Measurements from ENCODE around the gene UQCC3. TPM values are rescaled to one million over a fixed set of nuclear protein-coding genes. Genes with fewer than 3 reads are reported as not detected.
A peak's percentile ranks its signal among the peaks of the same experiment; 100 is the strongest.

The UQCC3 gene
- total and polyA plus RNA-seq, 9 donors: 1.6 to 13.7 (median 8.9) TPM

DNA sequence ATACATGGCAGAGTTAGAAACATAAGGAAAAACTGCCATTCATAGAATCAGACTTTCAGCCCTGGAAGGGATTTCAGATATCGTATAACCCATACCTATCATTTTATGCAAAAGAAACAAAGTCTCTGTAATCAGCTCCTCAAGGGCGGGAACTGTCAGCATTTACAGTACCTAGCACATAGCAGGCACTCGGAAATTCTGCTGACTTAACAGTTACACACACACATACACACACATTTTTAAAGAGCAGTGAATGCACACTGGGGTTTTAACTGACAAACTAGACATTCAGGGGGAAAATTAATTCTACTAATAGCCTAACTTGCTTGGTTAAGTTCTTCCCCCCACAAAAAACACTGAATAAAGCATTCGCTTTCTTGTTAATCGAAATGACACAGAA, 44.7 kb downstream of the UQCC3 start:
- intact Hi-C loops (cut with DNase I): no loop called here
- Histone ChIP-seq H3K36me3 (no peaks in the 10 kb centered on the region), H3K4me1 (ENCODE audit: insufficient read depth) (no peaks in the 10 kb centered on the region), H3K27me3 (no peaks in the 10 kb centered on the region), H3K9me3 (no peaks in the 10 kb centered on the region), H3K4me3 (no peak overlapping the region), H3K27ac (no peak overlapping the region)
- WGBS, 3 donors: 83 to 86% (median 84%) methylated on average over 5 of the region's 5 CpGs
- TF ChIP-seq EP300 (IDR thresholded peaks at IDR 0.05) (no peak), POLR2A (IDR thresholded peaks at IDR 0.05) (no peak)
- TF ChIP-seq, protein P1, sequence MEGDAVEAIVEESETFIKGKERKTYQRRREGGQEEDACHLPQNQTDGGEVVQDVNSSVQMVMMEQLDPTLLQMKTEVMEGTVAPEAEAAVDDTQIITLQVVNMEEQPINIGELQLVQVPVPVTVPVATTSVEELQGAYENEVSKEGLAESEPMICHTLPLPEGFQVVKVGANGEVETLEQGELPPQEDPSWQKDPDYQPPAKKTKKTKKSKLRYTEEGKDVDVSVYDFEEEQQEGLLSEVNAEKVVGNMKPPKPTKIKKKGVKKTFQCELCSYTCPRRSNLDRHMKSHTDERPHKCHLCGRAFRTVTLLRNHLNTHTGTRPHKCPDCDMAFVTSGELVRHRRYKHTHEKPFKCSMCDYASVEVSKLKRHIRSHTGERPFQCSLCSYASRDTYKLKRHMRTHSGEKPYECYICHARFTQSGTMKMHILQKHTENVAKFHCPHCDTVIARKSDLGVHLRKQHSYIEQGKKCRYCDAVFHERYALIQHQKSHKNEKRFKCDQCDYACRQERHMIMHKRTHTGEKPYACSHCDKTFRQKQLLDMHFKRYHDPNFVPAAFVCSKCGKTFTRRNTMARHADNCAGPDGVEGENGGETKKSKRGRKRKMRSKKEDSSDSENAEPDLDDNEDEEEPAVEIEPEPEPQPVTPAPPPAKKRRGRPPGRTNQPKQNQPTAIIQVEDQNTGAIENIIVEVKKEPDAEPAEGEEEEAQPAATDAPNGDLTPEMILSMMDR (IDR thresholded peaks at IDR 0.05): no peak
- no peak for DNase-seq

DNA sequence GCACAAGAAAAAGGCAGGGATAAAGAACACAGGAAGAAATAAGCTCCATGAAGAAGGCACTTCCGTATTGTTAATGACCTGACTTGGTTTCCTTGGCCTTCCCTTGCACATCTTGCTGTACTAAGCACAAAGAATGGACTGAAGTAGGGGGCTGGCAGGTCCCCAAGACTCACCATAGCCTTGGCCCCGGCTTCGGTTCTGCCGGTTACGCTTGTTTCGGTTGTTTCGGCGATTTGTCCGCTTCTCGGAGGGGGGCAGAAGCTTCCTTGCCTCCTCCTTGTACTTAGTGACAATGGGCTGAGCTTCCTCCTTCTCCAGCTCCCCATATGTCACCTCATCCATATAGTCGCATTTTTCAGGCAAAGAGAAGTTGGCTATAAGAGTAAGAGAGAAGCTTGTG, 45.3 kb downstream of the UQCC3 start:
- Histone ChIP-seq H3K4me3 (no peak overlapping the region), H3K9me3 (no peaks in the 10 kb centered on the region), H3K36me3 (no peaks in the 10 kb centered on the region), H3K27ac (no peak overlapping the region), H3K27me3 (no peaks in the 10 kb centered on the region), H3K4me1 (ENCODE audit: insufficient read depth) (no peaks in the 10 kb centered on the region)
- 85 to 89% (median 86%) methylated on average over 11 of the region's 11 CpGs for WGBS, 3 donors
- TF ChIP-seq POLR2A (IDR thresholded peaks at IDR 0.05) (no peak), EP300 (IDR thresholded peaks at IDR 0.05) (no peak)
- TF ChIP-seq, protein P1 (IDR thresholded peaks at IDR 0.05): no peak
- DNase-seq: peak in 2 of 5 donors; percentile 15 to 30
- intact Hi-C loops (cut with DNase I): no loop called here

DNA sequence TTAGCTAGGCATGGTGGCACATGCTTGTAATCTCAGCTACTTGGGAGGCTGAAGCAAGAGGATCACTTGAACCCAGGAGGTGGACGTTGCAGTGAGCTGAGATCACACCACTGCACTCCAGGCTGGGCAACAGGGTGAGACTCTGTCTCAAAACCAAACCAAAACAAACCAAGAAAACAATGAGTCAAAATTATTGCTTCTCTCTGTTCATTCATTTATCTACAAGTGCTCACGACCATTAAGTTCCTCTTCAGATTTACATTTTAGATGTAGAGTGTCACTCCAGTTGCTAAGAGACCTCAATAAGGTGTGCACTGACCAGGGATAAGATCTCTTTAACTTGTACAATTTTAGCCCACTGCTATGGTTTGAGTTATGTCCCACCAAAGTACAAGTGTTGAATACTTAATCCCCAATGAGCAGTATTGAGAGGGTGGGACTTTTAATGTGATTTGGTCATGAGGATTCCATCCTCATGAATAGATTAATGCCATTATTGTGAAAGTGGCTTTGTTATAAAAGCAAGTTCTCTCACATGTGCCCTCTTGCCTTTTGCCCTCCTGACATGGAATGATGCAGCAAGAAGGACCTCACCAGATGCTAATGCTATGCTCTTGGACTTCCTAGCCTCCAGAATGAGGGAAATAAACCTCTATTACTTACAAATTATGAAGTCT, 48.0 kb downstream of the UQCC3 start:
- WGBS, 3 donors: 70 to 73% (median 73%) methylated on average over 2 of the region's 2 CpGs
- H3K9me3 ChIP-seq: no peaks in the 10 kb centered on the region
- H3K27me3 ChIP-seq: no peaks in the 10 kb centered on the region
- no peaks in the 10 kb centered on the region for H3K36me3 ChIP-seq
- DNase-seq: no peak
- no peak overlapping the region for H3K4me3 ChIP-seq
- H3K27ac ChIP-seq: no peak overlapping the region
- intact Hi-C loops (cut with DNase I): no loop called here
- TF ChIP-seq POLR2A (IDR thresholded peaks at IDR 0.05): no peak
- TF ChIP-seq, protein P1 (IDR thresholded peaks at IDR 0.05): no peak
- TF ChIP-seq EP300 (IDR thresholded peaks at IDR 0.05): no peak
- H3K4me1 ChIP-seq (ENCODE audit: insufficient read depth): no peaks in the 10 kb centered on the region

DNA sequence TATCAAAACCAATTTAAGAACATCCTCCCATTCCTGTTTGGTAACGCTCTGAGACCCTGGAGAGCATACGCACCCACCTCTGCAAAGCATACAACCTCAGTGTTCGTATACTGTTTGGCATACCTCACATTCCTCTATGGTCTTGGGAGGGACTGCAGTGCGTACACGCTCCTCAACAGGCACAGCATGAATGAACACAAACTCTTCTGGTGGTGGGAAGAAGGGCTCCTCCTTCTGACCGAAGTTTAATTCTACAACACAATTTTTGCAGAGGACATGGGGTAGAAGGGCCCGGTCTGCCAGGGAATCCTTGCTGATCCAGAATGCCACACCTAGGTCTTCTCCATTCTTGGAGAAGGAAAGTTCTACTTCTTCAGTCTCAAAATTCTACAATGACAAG, 50.5 kb downstream of the UQCC3 start:
- TF ChIP-seq, protein P1 (IDR thresholded peaks at IDR 0.05): no peak
- TF ChIP-seq EP300 (IDR thresholded peaks at IDR 0.05): no peak
- no peak for TF ChIP-seq POLR2A (IDR thresholded peaks at IDR 0.05)
- intact Hi-C loops (cut with DNase I): no loop called here
- no peak overlapping the region for H3K4me3 ChIP-seq
- WGBS, 3 donors: 51 to 55% (median 54%) methylated on average over 7 of the region's 7 CpGs
- H3K4me1 ChIP-seq (ENCODE audit: insufficient read depth): no peaks in the 10 kb centered on the region
- no peak overlapping the region for H3K27ac ChIP-seq
- H3K36me3 ChIP-seq: no peaks in the 10 kb centered on the region
- no peak for DNase-seq
- H3K9me3 ChIP-seq: no peaks in the 10 kb centered on the region
- H3K27me3 ChIP-seq: no peaks in the 10 kb centered on the region

Small RNA genes within 50 kb of the gene (small RNA-seq; reads per million reads assigned to genes)
- gene SNORA57: not detected

Other genes with a start within 250 kb of the UQCC3 start
- gene AHNAK, start 124.9 kb upstream of the UQCC3 start, total RNA-seq: 100 to 1,000 TPM; 353 to 699 (median 607) TPM
- 100 to 1,000 TPM; 114 to 376 TPM for gene AHNAK, start 124.9 kb upstream of the UQCC3 start, polyA plus RNA-seq
- 1,000 to 10,000 TPM; 2,147 to 3,018 (median 2,446) TPM for gene EEF1G, start 97.8 kb upstream of the UQCC3 start, total RNA-seq
- gene EEF1G, start 97.8 kb upstream of the UQCC3 start, polyA plus RNA-seq: 1,000 to 10,000 TPM; 2,476 to 3,023 TPM
- 10 to 100 TPM in 5 of 7 donors, 1 to 10 TPM in 2; 6.9 to 27.3 (median 21.1) TPM for gene TUT1, start 80.2 kb upstream of the UQCC3 start, total RNA-seq
- 10 to 100 TPM in 1 of 2 donors, 1 to 10 TPM in 1; 5.9 to 18.3 TPM for gene TUT1, start 80.2 kb upstream of the UQCC3 start, polyA plus RNA-seq
- gene MTA2, start 69.8 kb upstream of the UQCC3 start, total RNA-seq: 100 to 1,000 TPM in 3 of 7 donors, 10 to 100 TPM in 4; 41.5 to 130 (median 89.8) TPM
- gene MTA2, start 69.8 kb upstream of the UQCC3 start, polyA plus RNA-seq: 10 to 100 TPM; 54.2 to 90.4 TPM
- gene EML3, start 58.9 kb upstream of the UQCC3 start, total RNA-seq: 100 to 1,000 TPM in 3 of 7 donors, 10 to 100 TPM in 4; 38.1 to 138 (median 96.0) TPM
- 10 to 100 TPM; 29.9 to 59.1 TPM for gene EML3, start 58.9 kb upstream of the UQCC3 start, polyA plus RNA-seq
- 10 to 100 TPM in 4 of 7 donors, 1 to 10 TPM in 3; 9.2 to 22.4 (median 10.8) TPM for gene ROM1, start 58.4 kb upstream of the UQCC3 start, total RNA-seq
- gene ROM1, start 58.4 kb upstream of the UQCC3 start, polyA plus RNA-seq: 10 to 100 TPM; 10.4 to 15.9 TPM
- gene B3GAT3, start 49.7 kb upstream of the UQCC3 start, total RNA-seq: 10 to 100 TPM; 16.6 to 56.6 (median 33.9) TPM
- gene B3GAT3, start 49.7 kb upstream of the UQCC3 start, polyA plus RNA-seq: 10 to 100 TPM in 1 of 2 donors, 1 to 10 TPM in 1; 1.3 to 29.2 TPM
- gene GANAB, start 25.1 kb upstream of the UQCC3 start, total RNA-seq: 100 to 1,000 TPM in 5 of 7 donors, 10 to 100 TPM in 2; 91.4 to 278 (median 228) TPM
- 100 to 1,000 TPM; 157 to 280 TPM for gene GANAB, start 25.1 kb upstream of the UQCC3 start, polyA plus RNA-seq
- 10 to 100 TPM; 16.0 to 26.4 (median 21.8) TPM for gene INTS5, start 18.4 kb upstream of the UQCC3 start, total RNA-seq
- 10 to 100 TPM in 1 of 2 donors, 1 to 10 TPM in 1; 4.6 to 12.3 TPM for gene INTS5, start 18.4 kb upstream of the UQCC3 start, polyA plus RNA-seq
- 10 to 100 TPM; 24.2 to 62.3 (median 35.1) TPM for gene C11orf98, start 6.5 kb upstream of the UQCC3 start, total RNA-seq
- gene C11orf98, start 6.5 kb upstream of the UQCC3 start, polyA plus RNA-seq: 10 to 100 TPM; 50.8 to 55.5 TPM
- gene CSKMT, start 6.4 kb upstream of the UQCC3 start, total RNA-seq: 10 to 100 TPM; 14.2 to 31.5 (median 21.7) TPM
- 10 to 100 TPM in 1 of 2 donors, 1 to 10 TPM in 1; 3.6 to 16.9 TPM for gene CSKMT, start 6.4 kb upstream of the UQCC3 start, polyA plus RNA-seq
- gene LBHD1, start 594 bp downstream of the UQCC3 start, total RNA-seq: 1 to 10 TPM; 2.4 to 6.0 (median 4.6) TPM
- gene LBHD1, start 594 bp downstream of the UQCC3 start, polyA plus RNA-seq: 1 to 10 TPM; 2.6 to 5.3 TPM
- gene UBXN1, start 7.4 kb downstream of the UQCC3 start, total RNA-seq: 100 to 1,000 TPM; 106 to 239 (median 170) TPM
- gene UBXN1, start 7.4 kb downstream of the UQCC3 start, polyA plus RNA-seq: 100 to 1,000 TPM in 1 of 2 donors, 10 to 100 TPM in 1; 97.6 to 284 TPM
- 10 to 100 TPM; 19.5 to 38.6 (median 25.5) TPM for gene LRRN4CL, start 17.9 kb downstream of the UQCC3 start, total RNA-seq
- gene LRRN4CL, start 17.9 kb downstream of the UQCC3 start, polyA plus RNA-seq: 10 to 100 TPM; 18.5 to 23.1 TPM
- gene BSCL2, start 35.8 kb downstream of the UQCC3 start, total RNA-seq: 100 to 1,000 TPM in 1 of 7 donors, 10 to 100 TPM in 6; 31.4 to 122 (median 57.2) TPM
- gene BSCL2, start 35.8 kb downstream of the UQCC3 start, polyA plus RNA-seq: 10 to 100 TPM; 49.2 to 57.8 TPM
- under 1 TPM in 5 of 7 donors, not detected in 2; 0.27 to 0.73 (median 0.37) TPM for gene GNG3, start 36.0 kb downstream of the UQCC3 start, total RNA-seq
- gene GNG3, start 36.0 kb downstream of the UQCC3 start, polyA plus RNA-seq: under 1 TPM; 0.18 to 0.30 TPM
- gene HNRNPUL2, start 55.8 kb downstream of the UQCC3 start, total RNA-seq: 10 to 100 TPM; 11.0 to 50.0 (median 41.2) TPM
- 10 to 100 TPM; 38.0 to 81.2 TPM for gene HNRNPUL2, start 55.8 kb downstream of the UQCC3 start, polyA plus RNA-seq
- 10 to 100 TPM; 19.4 to 42.9 (median 30.4) TPM for gene TTC9C, start 56.8 kb downstream of the UQCC3 start, total RNA-seq
- gene TTC9C, start 56.8 kb downstream of the UQCC3 start, polyA plus RNA-seq: 10 to 100 TPM; 30.5 to 53.6 TPM
- gene ZBTB3, start 82.5 kb downstream of the UQCC3 start, total RNA-seq: 10 to 100 TPM in 4 of 7 donors, 1 to 10 TPM in 3; 4.4 to 18.2 (median 11.8) TPM
- gene ZBTB3, start 82.5 kb downstream of the UQCC3 start, polyA plus RNA-seq: 1 to 10 TPM; 3.5 to 4.5 TPM
- 10 to 100 TPM; 42.1 to 77.0 (median 53.6) TPM for gene POLR2G, start 89.9 kb downstream of the UQCC3 start, total RNA-seq
- 100 to 1,000 TPM; 100 to 108 TPM for gene POLR2G, start 89.9 kb downstream of the UQCC3 start, polyA plus RNA-seq
- 10 to 100 TPM; 15.9 to 33.6 (median 26.3) TPM for gene TAF6L, start 99.7 kb downstream of the UQCC3 start, total RNA-seq
- gene TAF6L, start 99.7 kb downstream of the UQCC3 start, polyA plus RNA-seq: 10 to 100 TPM in 1 of 2 donors, 1 to 10 TPM in 1; 5.4 to 26.5 TPM
- 100 to 1,000 TPM in 1 of 7 donors, 10 to 100 TPM in 6; 32.7 to 101 (median 36.5) TPM for gene TMEM179B, start 115.7 kb downstream of the UQCC3 start, total RNA-seq
- 10 to 100 TPM; 54.4 to 91.7 TPM for gene TMEM179B, start 115.7 kb downstream of the UQCC3 start, polyA plus RNA-seq
- gene TMEM223, start 120.3 kb downstream of the UQCC3 start, total RNA-seq: 10 to 100 TPM; 12.0 to 26.9 (median 13.1) TPM
- 10 to 100 TPM; 13.7 to 15.5 TPM for gene TMEM223, start 120.3 kb downstream of the UQCC3 start, polyA plus RNA-seq
- gene NXF1, start 133.8 kb downstream of the UQCC3 start, total RNA-seq: 10 to 100 TPM; 48.8 to 96.8 (median 77.7) TPM
- gene NXF1, start 133.8 kb downstream of the UQCC3 start, polyA plus RNA-seq: 100 to 1,000 TPM in 1 of 2 donors, 10 to 100 TPM in 1; 99.4 to 125 TPM
- 10 to 100 TPM; 33.2 to 60.7 (median 49.1) TPM for gene STX5, start 160.4 kb downstream of the UQCC3 start, total RNA-seq
- gene STX5, start 160.4 kb downstream of the UQCC3 start, polyA plus RNA-seq: 10 to 100 TPM; 39.6 to 50.1 TPM
- not detected for gene TEX54, start 161.2 kb downstream of the UQCC3 start, total RNA-seq
- gene TEX54, start 161.2 kb downstream of the UQCC3 start, polyA plus RNA-seq: not detected
- 10 to 100 TPM; 36.5 to 70.6 (median 61.1) TPM for gene WDR74, start 167.9 kb downstream of the UQCC3 start, total RNA-seq
- gene WDR74, start 167.9 kb downstream of the UQCC3 start, polyA plus RNA-seq: 10 to 100 TPM; 25.1 to 39.4 TPM
- gene SLC3A2, start 209.2 kb downstream of the UQCC3 start, total RNA-seq: 100 to 1,000 TPM in 3 of 7 donors, 10 to 100 TPM in 4; 69.0 to 430 (median 97.7) TPM
- 100 to 1,000 TPM in 1 of 2 donors, 10 to 100 TPM in 1; 90.0 to 126 TPM for gene SLC3A2, start 209.2 kb downstream of the UQCC3 start, polyA plus RNA-seq
- not detected for gene CHRM1, start 249.7 kb downstream of the UQCC3 start, total RNA-seq
- gene CHRM1, start 249.7 kb downstream of the UQCC3 start, polyA plus RNA-seq: not detected